ENCODE measurements around the gene SGPP1.
"Not testable (repeated sequence)": the region's sequence is repeated elsewhere in the genome, so short reads cannot be mapped to it uniquely, and the experiment has no call there.

The SGPP1 gene

DNA sequence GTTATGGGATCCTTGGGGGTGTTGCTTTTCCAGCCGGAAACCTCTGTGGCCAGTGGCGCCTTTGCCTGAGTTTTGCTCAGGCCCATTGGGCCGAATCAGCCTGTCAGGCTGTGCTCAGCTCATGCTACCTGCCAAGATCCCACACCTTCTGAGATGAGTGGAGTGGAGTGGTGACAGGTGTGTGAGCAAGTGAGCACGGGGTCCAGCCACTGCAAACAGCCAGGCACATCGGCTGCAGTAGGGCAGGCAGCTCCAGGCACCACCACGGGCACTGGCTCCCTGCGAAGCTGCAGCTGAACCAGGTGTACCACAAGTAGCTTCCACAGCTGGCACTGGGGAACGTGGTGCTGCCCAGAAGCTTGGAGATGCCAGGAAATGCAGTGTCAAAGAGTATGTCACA lies 65.1 kb downstream of the SGPP1 start:
- DNase-seq (ENCODE audit: extremely low read depth, insufficient read length), result no peak
- Histone ChIP-seq H3K36me3 (ENCODE audit: control insufficient read depth, insufficient read depth, low read length) (no peaks in the 10 kb centered on the region), H3K4me3 (replicated peaks; ENCODE audit: low read depth, low read length) (no peak overlapping the region), H3K27me3 (replicated peaks; ENCODE audit: control insufficient read depth, insufficient read depth, low read length) (no peaks in the 10 kb centered on the region)
- TF ChIP-seq, protein P1, sequence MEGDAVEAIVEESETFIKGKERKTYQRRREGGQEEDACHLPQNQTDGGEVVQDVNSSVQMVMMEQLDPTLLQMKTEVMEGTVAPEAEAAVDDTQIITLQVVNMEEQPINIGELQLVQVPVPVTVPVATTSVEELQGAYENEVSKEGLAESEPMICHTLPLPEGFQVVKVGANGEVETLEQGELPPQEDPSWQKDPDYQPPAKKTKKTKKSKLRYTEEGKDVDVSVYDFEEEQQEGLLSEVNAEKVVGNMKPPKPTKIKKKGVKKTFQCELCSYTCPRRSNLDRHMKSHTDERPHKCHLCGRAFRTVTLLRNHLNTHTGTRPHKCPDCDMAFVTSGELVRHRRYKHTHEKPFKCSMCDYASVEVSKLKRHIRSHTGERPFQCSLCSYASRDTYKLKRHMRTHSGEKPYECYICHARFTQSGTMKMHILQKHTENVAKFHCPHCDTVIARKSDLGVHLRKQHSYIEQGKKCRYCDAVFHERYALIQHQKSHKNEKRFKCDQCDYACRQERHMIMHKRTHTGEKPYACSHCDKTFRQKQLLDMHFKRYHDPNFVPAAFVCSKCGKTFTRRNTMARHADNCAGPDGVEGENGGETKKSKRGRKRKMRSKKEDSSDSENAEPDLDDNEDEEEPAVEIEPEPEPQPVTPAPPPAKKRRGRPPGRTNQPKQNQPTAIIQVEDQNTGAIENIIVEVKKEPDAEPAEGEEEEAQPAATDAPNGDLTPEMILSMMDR (IDR thresholded peaks at IDR 0.05; ENCODE audit: insufficient read depth, low read length, poor library complexity, severe bottlenecking), result no peak

DNA sequence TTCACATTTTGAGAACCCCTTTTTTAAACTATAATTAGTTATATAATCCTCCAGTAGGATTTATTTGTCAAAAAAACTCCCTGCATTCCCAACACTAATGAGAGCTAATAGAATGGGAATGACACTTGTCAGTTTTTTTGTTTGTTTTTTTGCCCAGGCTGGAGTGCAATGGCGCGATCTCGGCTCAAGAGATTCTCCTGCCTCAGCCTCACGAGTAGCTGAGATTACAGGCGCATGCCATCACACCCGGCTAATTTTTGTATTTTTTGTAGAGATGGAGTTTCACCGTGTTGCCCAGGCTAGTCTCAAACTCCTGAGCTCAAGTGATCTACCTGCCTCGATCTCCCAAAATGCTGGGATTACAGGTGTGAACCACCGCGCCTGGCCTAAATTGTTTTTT lies 66.0 kb downstream of the SGPP1 start:
- not testable (repeated sequence) for H3K27me3 ChIP-seq (replicated peaks; ENCODE audit: control insufficient read depth, insufficient read depth, low read length); H3K36me3 ChIP-seq (ENCODE audit: control insufficient read depth, insufficient read depth, low read length); DNase-seq (ENCODE audit: extremely low read depth, insufficient read length); H3K4me3 ChIP-seq (replicated peaks; ENCODE audit: low read depth, low read length)

DNA sequence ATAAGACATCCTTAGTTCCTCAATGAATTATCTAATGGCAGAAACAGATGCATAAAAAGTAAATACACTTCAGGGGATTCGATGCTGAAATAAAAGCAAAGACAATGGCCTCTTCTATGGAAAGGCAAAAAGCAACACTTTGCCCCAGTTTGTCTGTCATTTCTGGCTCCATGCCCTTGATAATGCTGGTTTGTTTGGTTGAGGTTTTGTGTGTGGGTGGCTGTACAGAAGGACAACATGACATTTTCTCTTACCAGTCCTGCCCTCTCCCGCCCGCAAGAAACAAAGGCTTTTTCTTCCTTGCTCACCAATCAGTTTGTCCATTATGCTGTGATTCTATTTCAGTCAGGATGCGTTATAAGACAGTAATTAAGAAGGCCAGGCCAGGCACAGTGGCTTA lies 68.1 kb downstream of the SGPP1 start:
- Histone ChIP-seq H3K4me3 (replicated peaks; ENCODE audit: low read depth, low read length) (no peak overlapping the region), H3K27me3 (replicated peaks; ENCODE audit: control insufficient read depth, insufficient read depth, low read length) (no peaks in the 10 kb centered on the region), H3K36me3 (ENCODE audit: control insufficient read depth, insufficient read depth, low read length) (no peaks in the 10 kb centered on the region)
- no peak for DNase-seq (ENCODE audit: extremely low read depth, insufficient read length)
- TF ChIP-seq, protein P1 (IDR thresholded peaks at IDR 0.05; ENCODE audit: insufficient read depth, low read length, poor library complexity, severe bottlenecking), result no peak

DNA sequence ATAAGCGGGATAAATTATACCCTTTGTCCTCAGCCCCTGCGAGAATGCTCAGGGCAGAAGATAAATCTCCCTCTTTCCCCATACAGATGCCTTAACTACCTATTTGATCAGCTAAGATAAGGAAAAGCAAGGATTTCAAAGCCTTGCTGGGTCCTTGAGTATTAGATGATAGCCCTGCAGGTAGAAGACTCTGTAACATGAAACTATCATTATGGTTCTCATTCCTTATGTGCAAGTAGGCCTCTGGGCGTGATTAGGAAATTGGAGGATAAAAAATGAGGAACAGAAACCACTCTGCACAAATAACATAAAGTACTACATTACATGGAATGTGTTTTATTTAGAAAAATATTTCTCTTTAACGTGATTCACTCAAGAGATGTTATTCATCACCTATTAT lies 71.7 kb downstream of the SGPP1 start:
- TF ChIP-seq, protein P1 (IDR thresholded peaks at IDR 0.05; ENCODE audit: insufficient read depth, low read length, poor library complexity, severe bottlenecking), result no peak
- Histone ChIP-seq H3K4me3 (replicated peaks; ENCODE audit: low read depth, low read length) (no peak overlapping the region), H3K27me3 (replicated peaks; ENCODE audit: control insufficient read depth, insufficient read depth, low read length) (no peaks in the 10 kb centered on the region), H3K36me3 (ENCODE audit: control insufficient read depth, insufficient read depth, low read length) (no peaks in the 10 kb centered on the region)
- DNase-seq (ENCODE audit: extremely low read depth, insufficient read length), result no peak

DNA sequence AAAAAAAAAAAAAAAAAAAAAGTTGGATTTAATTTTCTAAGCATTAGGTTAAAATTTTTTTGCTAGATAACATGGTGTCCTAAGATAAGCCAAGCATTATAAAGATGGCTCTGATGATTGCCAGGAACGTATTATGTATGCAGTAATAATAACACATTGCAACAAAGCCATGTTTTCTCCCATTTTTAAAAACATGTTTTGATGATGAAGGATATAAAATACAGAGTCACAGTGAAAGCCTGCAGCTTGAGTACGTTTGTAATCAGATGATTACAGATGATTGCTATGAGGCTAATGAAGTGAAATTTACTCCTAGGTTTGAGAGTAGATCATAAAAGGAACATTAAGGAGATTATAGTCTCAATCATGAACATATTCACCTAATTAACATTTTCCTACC lies 72.9 kb downstream of the SGPP1 start:
- no peak for DNase-seq (ENCODE audit: extremely low read depth, insufficient read length)
- Histone ChIP-seq H3K4me3 (replicated peaks; ENCODE audit: low read depth, low read length) (no peak overlapping the region), H3K27me3 (replicated peaks; ENCODE audit: control insufficient read depth, insufficient read depth, low read length) (no peaks in the 10 kb centered on the region), H3K36me3 (ENCODE audit: control insufficient read depth, insufficient read depth, low read length) (no peaks in the 10 kb centered on the region)
- TF ChIP-seq, protein P1 (IDR thresholded peaks at IDR 0.05; ENCODE audit: insufficient read depth, low read length, poor library complexity, severe bottlenecking), result no peak

DNA sequence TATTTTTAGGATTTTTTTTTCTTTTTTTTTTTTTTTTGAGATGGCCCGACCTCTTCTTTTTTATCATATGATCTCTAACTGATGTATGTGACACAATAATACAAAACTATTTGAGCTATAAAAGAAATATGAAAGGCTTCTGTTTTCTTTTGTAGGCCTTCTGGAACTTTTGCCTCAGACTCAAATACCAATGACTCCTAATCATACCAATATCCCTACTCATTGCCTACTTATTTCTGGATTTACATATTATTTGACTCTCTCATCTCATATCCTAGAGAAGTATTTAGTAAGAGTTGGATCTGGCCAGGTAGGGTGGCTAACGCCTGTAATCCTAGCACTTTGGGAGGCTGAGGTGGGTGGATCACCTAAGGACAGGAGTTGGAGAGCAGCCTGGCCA lies 73.5 kb downstream of the SGPP1 start:
- no peaks in the 10 kb centered on the region for H3K36me3 ChIP-seq (ENCODE audit: control insufficient read depth, insufficient read depth, low read length)
- H3K4me3 ChIP-seq (replicated peaks; ENCODE audit: low read depth, low read length), result no peak overlapping the region
- TF ChIP-seq, protein P1 (IDR thresholded peaks at IDR 0.05; ENCODE audit: insufficient read depth, low read length, poor library complexity, severe bottlenecking), result no peak
- no peaks in the 10 kb centered on the region for H3K27me3 ChIP-seq (replicated peaks; ENCODE audit: control insufficient read depth, insufficient read depth, low read length)
- no peak for DNase-seq (ENCODE audit: extremely low read depth, insufficient read length)

All from GM06990 (cell line).